Sigmoid colon (tissue), 4 donors: Measurements from ENCODE around the gene ADAMTS2.

ENCODE experiments used
- CTCF ChIP-seq, 4 experiments: fragments of 450-650 bp in 3 of 4; fragments of 200-600 bp in 1 of 4; IDR thresholded peaks; one replicate each; pipeline ENCODE4 v1.5.1; 2016 to 2019; ENCODE audit warnings: antibody characterized with exemption in 4 of 4, mild to moderate bottlenecking in 3 of 4, moderate library complexity in 2 of 4
- EP300 ChIP-seq, 4 donors: sonication (generic); formaldehyde crosslinking; IDR thresholded peaks; one replicate each; pipeline ENCODE4 v1.6.1; 2017; ENCODE audit warnings: antibody characterized with exemption in 4 of 4
- POLR2A ChIP-seq, 2 donors: fragments of 450-650 bp; IDR thresholded peaks; one replicate each; pipeline ENCODE4 v1.6.1; 2016; ENCODE audit warnings: antibody characterized with exemption in 2 of 2, mild to moderate bottlenecking in 2 of 2, moderate library complexity in 2 of 2
- POLR2AphosphoS5 ChIP-seq, 4 donors: sonication (generic); formaldehyde crosslinking; IDR thresholded peaks; one replicate each; pipeline ENCODE4 v1.6.1; 2017; ENCODE audit warnings: antibody characterized with exemption in 4 of 4

- TF ChIP-seq CTCF (IDR thresholded peaks at IDR 0.05): no peak
- TF ChIP-seq POLR2AphosphoS5 (IDR thresholded peaks at IDR 0.05): no peak
- no peak for TF ChIP-seq POLR2A (IDR thresholded peaks at IDR 0.05)
- TF ChIP-seq EP300 (IDR thresholded peaks at IDR 0.05): no peak
Measured at GRCh38 chr5:179154991-179155955, 190.0 kb downstream of the ADAMTS2 start.
